Thyroid gland (tissue), 4 donors: ENCODE data around the gene TJAP1. TPM values are rescaled to one million over a fixed set of nuclear protein-coding genes. Genes with fewer than 3 reads are reported as not detected.

ENCODE experiments used
- DNase-seq, 2 donors: peaks; one replicate each; pipeline ENCODE4 v3.0.0-alpha.2; 2019
- H3K27ac ChIP-seq, 3 donors: fragments of 200-600 bp; sonication (generic); 1 replicate in 2 of 3; 2 replicates in 1 of 3; pipeline ENCODE4 v1.5.1; 2016 to 2019; ENCODE audit warnings: mild to moderate bottlenecking in 1 of 3, moderate library complexity in 1 of 3
- H3K27me3 ChIP-seq: fragments of 200-600 bp; sonication (generic); one replicate; pipeline ENCODE4 v1.5.1; 2019
- H3K36me3 ChIP-seq, 2 donors: fragments of 200-600 bp; sonication (generic); one replicate each; pipeline ENCODE4 v1.5.1; 2016 to 2019
- H3K4me1 ChIP-seq, 2 donors: fragments of 200-600 bp; sonication (generic); one replicate each; pipeline ENCODE4 v1.5.1; 2017 to 2019
- H3K4me3 ChIP-seq, 3 donors: fragments of 200-600 bp; sonication (generic); replicated peaks in 1 of 3; 1 replicate in 2 of 3; 2 replicates in 1 of 3; pipeline ENCODE4 v1.5.1; 2016; ENCODE audit warnings: mild to moderate bottlenecking in 1 of 3
- H3K9me3 ChIP-seq: fragments of 200-600 bp; sonication (generic); one replicate; pipeline ENCODE4 v1.5.1; 2017
- CTCF ChIP-seq, 6 experiments: fragments of 200-600 bp in 3 of 6; fragments of 450-650 bp in 3 of 6; sonication (generic) in 3 of 6; IDR thresholded peaks; one replicate each; pipeline ENCODE4 v1.5.1; 2016 to 2019; ENCODE audit warnings: antibody characterized with exemption in 6 of 6, mild to moderate bottlenecking in 2 of 6, inconsistent platforms in 1 of 6, moderate library complexity in 1 of 6
- POLR2A ChIP-seq, 2 donors: fragments of 450-650 bp; IDR thresholded peaks; one replicate each; pipeline ENCODE4 v1.6.1; 2017; ENCODE audit warnings: antibody characterized with exemption in 2 of 2, mild to moderate bottlenecking in 2 of 2, moderate library complexity in 1 of 2
- WGBS, 2 donors: methylation state at CpG; one replicate each; pipeline ENCODE4 v1.1.5; 2017; 5-methylcytosine and 5-hydroxymethylcytosine counted together
- intact Hi-C: fragments of 100-400 bp; cut with DNase I; formaldehyde crosslinking; loops from one replicate; pipeline ENCODE4 v1.15.1; 2023
- total RNA-seq, 4 donors: library from RNA; depleted of rRNA; stranded (reverse); fragments of >200 nt; gene quantifications; one replicate each; pipeline ENCODE4 v1.2.3, GENCODE V29; 2016

Gene TJAP1
- total RNA-seq, 4 donors from 2014 or later, result 23.2 to 42.4 (median 34.4) TPM

DNA sequence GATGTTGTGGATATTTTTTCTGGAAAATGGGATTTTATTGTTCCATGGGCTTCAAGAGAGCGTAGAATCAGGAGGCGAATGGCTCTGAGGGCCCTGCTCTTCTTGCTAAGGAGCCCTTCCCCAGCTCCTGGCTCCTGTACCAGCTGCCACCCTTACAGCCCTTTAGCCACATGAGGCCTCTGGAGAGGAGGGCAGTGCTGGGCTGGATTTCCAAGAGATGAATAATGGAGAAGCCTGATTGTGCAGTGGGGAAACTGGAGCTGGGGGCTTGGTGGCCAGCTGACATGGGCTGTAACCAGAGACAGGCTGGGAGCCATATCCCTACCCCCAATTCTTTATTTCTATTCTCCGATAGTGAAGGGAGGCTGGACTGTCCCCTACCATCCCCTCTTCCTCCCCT is 23.6 kb downstream of the TJAP1 start:
- 95 to 98% methylated on average over 3 of the region's 3 CpGs for WGBS, 2 donors
- intact Hi-C loops, result loop anchor here (10.0 kb wide), 1 partner anchor 136 kb away; the partner anchor contains the start of gene ZNF318
- TF ChIP-seq POLR2A (IDR thresholded peaks at IDR 0.05) (no peak), CTCF (IDR thresholded peaks at IDR 0.05) (no peak)

GRCh38 chr6:43502666-43503065 is 25.3 kb downstream of the TJAP1 start:
- H3K27me3 ChIP-seq, result no peaks in the 10 kb centered on the region
- TF ChIP-seq POLR2A (IDR thresholded peaks at IDR 0.05), result no peak
- no peak for TF ChIP-seq CTCF (IDR thresholded peaks at IDR 0.05)
- H3K36me3 ChIP-seq, result peaks cover 54 to 61% of the 10 kb centered on the region in 2 donors
- WGBS, 2 donors, result 80 to 91% methylated on average over 3 to 4 of the region's 4 CpGs
- H3K9me3 ChIP-seq, result no peaks in the 10 kb centered on the region
- no peak overlapping the region for H3K27ac ChIP-seq
- H3K4me1 ChIP-seq, result peaks cover 0 to 4% of the 10 kb centered on the region in 2 donors
- intact Hi-C loops, result loop anchor here (10.0 kb wide), 1 partner anchor 138 kb away; the partner anchor contains the start of gene ZNF318
- no peak for DNase-seq
- no peak overlapping the region for H3K4me3 ChIP-seq

More for the DNA sequence above, 23.6 kb downstream of the TJAP1 start:
- DNase-seq, result no peak
- Histone ChIP-seq H3K27ac (no peak overlapping the region), H3K9me3 (no peaks in the 10 kb centered on the region), H3K36me3 (peaks cover 54 to 61% of the 10 kb centered on the region in 2 donors), H3K4me1 (peaks cover 0 to 4% of the 10 kb centered on the region in 2 donors), H3K27me3 (no peaks in the 10 kb centered on the region), H3K4me3 (no peak overlapping the region)

DNA sequence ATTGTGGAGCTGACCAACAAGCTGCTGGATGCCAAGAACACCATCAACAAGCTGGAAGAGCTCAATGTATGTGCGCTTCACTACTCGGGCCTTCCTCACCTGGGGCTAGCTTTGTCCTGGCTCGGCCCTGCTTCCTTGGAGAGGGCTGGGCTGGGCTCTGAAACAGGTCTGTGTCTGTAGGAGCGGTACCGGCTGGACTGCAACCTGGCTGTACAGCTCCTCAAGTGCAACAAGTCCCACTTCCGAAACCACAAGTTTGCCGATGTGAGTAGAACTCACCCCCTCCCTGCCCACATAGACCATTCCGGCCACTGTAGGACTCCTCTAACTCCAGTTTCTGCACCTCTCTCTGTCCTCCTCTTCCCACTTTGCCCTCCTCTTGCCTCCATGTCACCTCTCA is 26.1 kb downstream of the TJAP1 start:
- H3K27me3 ChIP-seq, result no peaks in the 10 kb centered on the region
- peaks cover 0 to 4% of the 10 kb centered on the region in 2 donors for H3K4me1 ChIP-seq
- H3K4me3 ChIP-seq, result no peak overlapping the region
- DNase-seq, result no peak
- WGBS, 2 donors, result 91 to 92% methylated on average over 8 of the region's 8 CpGs
- peaks cover 53 to 54% of the 10 kb centered on the region in 2 donors for H3K36me3 ChIP-seq
- intact Hi-C loops, result loop anchor here (10.0 kb wide), 1 partner anchor 139 kb away; the partner anchor contains the start of gene ZNF318
- no peak overlapping the region for H3K27ac ChIP-seq
- no peaks in the 10 kb centered on the region for H3K9me3 ChIP-seq
- TF ChIP-seq CTCF (IDR thresholded peaks at IDR 0.05), result no peak
- TF ChIP-seq POLR2A (IDR thresholded peaks at IDR 0.05), result no peak

- WGBS, 2 donors, result 92 to 93% methylated on average over 7 to 21 of the region's 26 CpGs
- Histone ChIP-seq H3K27me3 (no peaks in the 10 kb centered on the region), H3K9me3 (no peaks in the 10 kb centered on the region), H3K4me3 (no peak overlapping the region), H3K4me1 (peaks cover 5 to 11% of the 10 kb centered on the region in 2 donors), H3K36me3 (peaks cover 38 to 40% of the 10 kb centered on the region in 2 donors), H3K27ac (no peak overlapping the region)
- intact Hi-C loops, result loop anchor here (5.0 to 10.0 kb wide), 2 partner anchors 140 to 243 kb away; partner anchors contain the start of gene ZNF318
- no peak for DNase-seq
- TF ChIP-seq POLR2A (IDR thresholded peaks at IDR 0.05) (no peak), CTCF (IDR thresholded peaks at IDR 0.05) (no peak)
These were observed 27.6 kb downstream of the TJAP1 start for GRCh38 chr6:43504756-43505593.

- Histone ChIP-seq H3K4me1 (peaks cover 10 to 15% of the 10 kb centered on the region in 2 donors), H3K27ac (no peak overlapping the region), H3K36me3 (peaks cover 32 to 34% of the 10 kb centered on the region in 2 donors), H3K9me3 (no peaks in the 10 kb centered on the region), H3K27me3 (no peaks in the 10 kb centered on the region), H3K4me3 (no peak overlapping the region)
- WGBS, 2 donors, result 78 to 80% methylated on average over 2 to 3 of the region's 6 CpGs
- no peak for DNase-seq
- intact Hi-C loops, result loop anchor here (2.0 to 10.0 kb wide), 3 partner anchors 51 to 243 kb away; partner anchors contain the start of genes DLK2 and ZNF318
- no peak for TF ChIP-seq CTCF (IDR thresholded peaks at IDR 0.05)
- no peak for TF ChIP-seq POLR2A (IDR thresholded peaks at IDR 0.05)
These were observed 28.3 kb downstream of the TJAP1 start for GRCh38 chr6:43505718-43506117.
